ENCODE results near the gene HES4.

DNA sequence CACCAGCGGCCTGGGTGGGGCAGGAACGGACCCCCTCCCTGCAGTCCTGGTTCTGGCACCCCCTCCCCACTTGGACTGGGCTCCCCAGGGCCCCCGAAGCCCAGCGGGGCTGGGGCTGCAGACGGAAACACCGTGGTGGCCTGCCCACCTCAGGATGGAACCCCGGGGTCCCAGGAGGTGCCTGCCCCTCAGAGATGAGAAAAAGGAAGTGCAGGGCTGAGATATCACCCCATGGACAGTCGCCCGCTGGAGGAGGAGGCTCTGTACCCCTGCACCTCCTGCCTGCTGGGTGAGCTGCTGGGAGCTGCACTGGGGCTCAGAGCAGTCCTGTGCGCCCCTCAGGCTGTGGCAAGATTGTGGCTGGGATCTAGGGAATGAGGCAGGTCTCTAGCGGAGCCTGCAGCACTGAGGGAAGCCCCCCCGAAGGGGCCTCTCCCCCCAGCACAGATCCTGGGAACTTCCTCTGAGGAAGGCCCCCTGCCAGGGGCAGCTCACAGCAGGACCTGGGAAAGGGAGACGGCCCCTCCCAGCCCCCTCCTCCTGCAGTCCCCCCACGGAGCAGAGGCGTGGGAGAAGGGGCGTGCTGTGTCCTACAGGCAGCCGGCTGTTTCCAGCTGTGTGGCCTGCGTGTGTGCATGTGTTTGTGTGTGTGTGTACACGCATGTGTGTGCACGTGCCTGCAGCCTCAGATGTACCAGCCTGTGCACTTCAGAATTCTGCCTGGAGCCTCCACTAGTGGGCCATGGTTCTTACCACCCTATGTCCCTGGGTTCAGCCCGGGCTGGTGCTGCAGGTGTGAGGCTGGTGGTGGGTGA is 26.9 kb upstream of the HES4 start:
- TF ChIP-seq POLR2A (IDR thresholded peaks at IDR 0.05; ENCODE audit: low read depth, low read length) (no peak), POLR2AphosphoS5 (IDR thresholded peaks at IDR 0.05; ENCODE audit: low read depth, low read length) (no peak), TAF1 (IDR thresholded peaks at IDR 0.05; ENCODE audit: low read depth, low read length) (no peak)
